GM12878 (cell line): ENCODE results near the gene FBXL17.

ENCODE experiments used
- CEBPB ChIP-seq, 2 experiments: fragments of 150-350 bp in 1 of 2; IDR thresholded peaks; 2 replicates each; pipeline ENCODE4 v1.6.1; 2012 to 2014; ENCODE audit warnings: low read depth in 2 of 2, low read length in 2 of 2, borderline replicate concordance in 1 of 2, inconsistent platforms in 1 of 2
- EP300 ChIP-seq, 2 experiments: fragments of 150-350 bp in 1 of 2; IDR thresholded peaks; 2 replicates each; pipeline ENCODE4 v1.6.1; 2011 to 2012; ENCODE audit warnings: low read depth in 2 of 2, low read length in 2 of 2, borderline replicate concordance in 1 of 2, improper control_type of control experiment in 1 of 2, inconsistent platforms in 1 of 2; ENCODE audit not compliant: control insufficient read depth in 1 of 2
- POLR2AphosphoS5 ChIP-seq: IDR thresholded peaks from 2 replicates; pipeline ENCODE4 v1.6.1; 2011; ENCODE audit warnings: mild to moderate bottlenecking, low read length, inconsistent platforms

GRCh38 chr5:107815109-107815508 is 566.8 kb downstream of the FBXL17 start:
- TF ChIP-seq POLR2AphosphoS5 (no peak), EP300 (IDR thresholded peaks at IDR 0.05; ENCODE audit: borderline replicate concordance in 1 of 2, control insufficient read depth in 1 of 2, low read depth in 2 of 2, low read length in 2 of 2) (no peak), CEBPB (IDR thresholded peaks at IDR 0.05; ENCODE audit: borderline replicate concordance in 1 of 2, low read depth in 2 of 2, low read length in 2 of 2) (no peak)
